ES-I3 (cell line): ENCODE results near the gene SNAPC3.

ENCODE experiments used
- H3K36me3 ChIP-seq: 2 replicates; pipeline ENCODE4 v1.6.1; 2013; ENCODE audit warnings: mild to moderate bottlenecking, low read length, control low read depth, moderate library complexity; ENCODE audit not compliant: insufficient read depth
- H3K4me1 ChIP-seq: 2 replicates; pipeline ENCODE4 v1.6.1; 2013; ENCODE audit warnings: mild to moderate bottlenecking, control low read depth, low read length; ENCODE audit not compliant: insufficient read depth
- H3K9ac ChIP-seq: 2 replicates; pipeline ENCODE4 v1.6.1; 2013; ENCODE audit warnings: low read depth, mild to moderate bottlenecking, low read length, moderate library complexity
- H3K9me3 ChIP-seq: 2 replicates; pipeline ENCODE4 v1.6.1; 2013; ENCODE audit warnings: mild to moderate bottlenecking, low read length, moderate library complexity; ENCODE audit not compliant: control insufficient read depth, insufficient read depth

SNAPC3 gene

DNA sequence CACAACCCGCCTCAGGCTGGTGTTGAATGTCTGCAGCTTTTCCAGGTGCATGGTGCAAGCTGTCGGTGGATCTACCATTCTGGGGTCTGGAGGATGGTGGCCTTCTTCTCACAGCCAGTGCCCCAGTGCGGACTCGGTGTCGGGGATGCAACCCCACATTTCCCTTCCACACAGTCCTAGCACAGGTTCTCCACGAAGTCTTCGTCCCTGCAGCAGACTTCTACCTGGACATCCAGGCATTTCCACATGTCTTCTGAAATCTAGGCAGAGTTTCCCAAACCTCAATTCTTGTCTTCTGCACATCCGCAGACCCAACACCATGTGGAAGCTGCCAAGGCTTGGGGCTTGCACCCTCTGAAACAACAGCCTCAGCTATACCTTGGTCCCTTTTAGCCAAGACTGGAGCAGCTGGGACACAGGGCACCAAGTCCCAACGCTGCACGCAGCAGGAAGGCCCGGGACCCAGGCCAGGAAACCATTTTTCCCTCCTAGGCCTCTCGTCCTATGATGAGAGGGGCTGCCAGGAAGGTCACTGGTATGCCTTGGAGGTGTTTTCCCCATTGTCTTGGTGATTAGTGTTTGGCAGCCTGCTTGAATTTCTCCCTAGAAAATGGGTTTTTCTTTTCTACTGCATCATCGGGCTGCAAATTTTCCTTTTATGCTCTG, 69.9 kb downstream of the SNAPC3 start:
- Histone ChIP-seq H3K36me3 (peaks cover 34% of the 10 kb centered on the region), H3K9ac (no peak overlapping the region), H3K9me3 (peaks cover 19% of the 10 kb centered on the region), H3K4me1 (no peaks in the 10 kb centered on the region)

DNA sequence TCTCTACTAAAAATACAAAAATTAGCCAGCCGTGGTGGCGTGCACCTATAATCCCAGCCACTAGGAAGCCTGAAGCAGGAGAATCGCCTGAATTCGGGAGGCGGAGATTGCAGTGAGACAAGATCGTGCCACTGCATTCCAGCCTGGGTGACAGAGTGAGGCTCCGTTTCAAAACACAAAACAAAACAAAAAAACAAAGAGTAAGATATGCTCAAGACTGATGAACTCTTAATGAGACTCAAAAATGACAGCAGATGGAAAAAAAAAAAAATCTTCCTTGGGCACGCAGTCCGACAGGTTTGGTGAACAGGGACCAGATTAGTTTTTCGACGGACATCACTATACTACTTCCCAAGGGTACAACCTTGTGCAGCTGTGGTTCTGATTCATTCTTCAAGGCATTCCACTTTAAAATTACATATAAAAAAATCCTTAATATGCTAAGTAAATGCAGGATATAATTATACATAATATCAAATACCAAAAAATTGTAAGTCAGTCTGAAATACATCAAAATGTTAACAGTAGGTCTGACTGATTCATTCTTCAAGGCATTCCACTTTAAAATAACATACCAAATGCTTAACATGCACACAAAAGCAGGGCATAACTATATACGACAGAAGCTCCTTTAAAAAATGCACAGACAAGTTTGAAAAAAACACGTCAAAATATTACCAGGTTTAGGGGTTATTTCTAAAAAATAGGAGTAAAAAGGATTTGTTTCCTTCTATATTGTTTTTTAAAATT, 75.7 kb downstream of the SNAPC3 start:
- Histone ChIP-seq H3K9me3 (peaks cover 5% of the 10 kb centered on the region), H3K36me3 (peaks cover 7% of the 10 kb centered on the region), H3K4me1 (no peaks in the 10 kb centered on the region), H3K9ac (no peak overlapping the region)

DNA sequence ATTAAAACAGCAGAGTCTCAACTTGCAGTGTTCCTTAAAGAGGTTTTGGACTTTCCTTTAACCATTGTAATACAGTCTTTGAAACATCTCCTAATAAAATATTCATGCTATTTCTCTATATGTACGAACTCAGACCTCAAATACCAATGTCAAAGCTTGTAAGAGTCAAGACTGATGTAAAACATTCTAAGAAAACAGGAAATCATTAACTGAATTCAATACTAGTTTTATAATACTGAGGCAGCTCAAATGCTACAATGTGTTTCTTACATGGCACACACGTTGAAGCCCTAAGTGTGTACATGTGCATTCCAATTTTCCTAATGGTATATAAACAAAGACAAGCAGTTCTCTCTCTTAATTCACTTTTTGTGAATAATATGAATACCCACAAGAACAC, 76.5 kb downstream of the SNAPC3 start:
- H3K36me3 ChIP-seq = peaks cover 7% of the 10 kb centered on the region

DNA sequence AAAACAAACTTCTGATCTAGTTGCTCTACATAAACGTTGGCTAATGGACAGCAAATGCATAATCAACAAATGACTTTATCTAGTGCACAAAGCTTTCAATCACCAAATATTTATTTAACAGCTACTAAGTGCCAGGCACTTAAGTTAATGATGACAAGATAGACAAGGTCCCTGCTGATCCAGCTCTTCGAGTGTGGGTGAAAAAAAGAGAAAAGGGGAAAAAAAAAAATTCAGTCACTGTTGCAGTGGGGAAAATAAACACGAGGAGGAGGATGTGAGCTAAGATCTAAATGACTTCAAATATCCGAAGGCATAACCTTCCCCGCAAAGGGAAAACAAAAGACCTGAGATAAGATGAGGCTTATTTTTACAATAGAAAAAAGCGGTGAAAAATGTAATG, 78.5 kb downstream of the SNAPC3 start:
- no peak overlapping the region for H3K9ac ChIP-seq
- H3K4me1 ChIP-seq = no peaks in the 10 kb centered on the region
- peaks cover 13% of the 10 kb centered on the region for H3K36me3 ChIP-seq
- H3K9me3 ChIP-seq = no peaks in the 10 kb centered on the region

More for the DNA sequence above, 76.5 kb downstream of the SNAPC3 start:
- Histone ChIP-seq H3K9ac (no peak overlapping the region), H3K4me1 (no peaks in the 10 kb centered on the region), H3K9me3 (no peaks in the 10 kb centered on the region; the same call in 1 of the 2 replicates)

DNA sequence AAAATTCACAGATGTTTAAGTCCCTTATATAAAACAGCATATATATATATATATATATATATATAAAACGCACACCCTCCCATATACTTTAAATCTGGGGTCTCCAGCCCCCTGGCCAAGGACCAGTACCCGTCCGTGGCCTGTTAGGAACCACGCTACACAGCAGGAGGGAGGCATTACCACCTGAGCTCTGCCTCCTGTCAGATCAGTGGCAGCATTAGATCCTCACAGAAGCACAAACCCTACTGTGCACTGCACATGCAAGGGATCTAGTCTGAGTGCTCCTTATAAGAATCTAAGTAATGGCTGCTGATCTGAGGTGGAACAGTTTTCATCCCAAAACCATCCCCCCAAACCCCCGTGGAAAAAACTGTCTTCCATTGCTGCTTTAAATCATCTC, 79.1 kb downstream of the SNAPC3 start:
- Histone ChIP-seq H3K36me3 (peaks cover 11% of the 10 kb centered on the region), H3K4me1 (no peaks in the 10 kb centered on the region), H3K9me3 (no peaks in the 10 kb centered on the region), H3K9ac (no peak overlapping the region)

DNA sequence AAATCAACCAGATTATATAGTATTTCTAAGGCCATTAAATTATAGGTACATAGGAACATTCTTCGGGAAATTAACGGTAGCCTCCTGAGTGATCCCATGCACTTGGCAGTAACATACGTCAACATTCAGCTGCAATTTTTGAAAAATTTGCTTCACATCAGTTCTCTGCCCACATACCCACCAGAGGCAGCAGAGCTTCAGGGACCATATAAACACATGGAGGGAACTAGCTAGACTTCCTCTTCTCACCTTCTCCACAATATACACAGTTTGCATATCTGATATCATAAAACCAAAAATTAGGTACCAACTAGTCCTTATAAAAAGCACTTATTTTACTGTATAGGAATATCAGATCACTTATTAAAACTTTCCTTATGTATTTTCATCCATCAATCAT, 83.2 kb downstream of the SNAPC3 start:
- Histone ChIP-seq H3K4me1 (peaks cover 5% of the 10 kb centered on the region; the same call in 1 of the 2 replicates), H3K9ac (no peak overlapping the region), H3K9me3 (no peaks in the 10 kb centered on the region), H3K36me3 (peaks cover 23% of the 10 kb centered on the region)

DNA sequence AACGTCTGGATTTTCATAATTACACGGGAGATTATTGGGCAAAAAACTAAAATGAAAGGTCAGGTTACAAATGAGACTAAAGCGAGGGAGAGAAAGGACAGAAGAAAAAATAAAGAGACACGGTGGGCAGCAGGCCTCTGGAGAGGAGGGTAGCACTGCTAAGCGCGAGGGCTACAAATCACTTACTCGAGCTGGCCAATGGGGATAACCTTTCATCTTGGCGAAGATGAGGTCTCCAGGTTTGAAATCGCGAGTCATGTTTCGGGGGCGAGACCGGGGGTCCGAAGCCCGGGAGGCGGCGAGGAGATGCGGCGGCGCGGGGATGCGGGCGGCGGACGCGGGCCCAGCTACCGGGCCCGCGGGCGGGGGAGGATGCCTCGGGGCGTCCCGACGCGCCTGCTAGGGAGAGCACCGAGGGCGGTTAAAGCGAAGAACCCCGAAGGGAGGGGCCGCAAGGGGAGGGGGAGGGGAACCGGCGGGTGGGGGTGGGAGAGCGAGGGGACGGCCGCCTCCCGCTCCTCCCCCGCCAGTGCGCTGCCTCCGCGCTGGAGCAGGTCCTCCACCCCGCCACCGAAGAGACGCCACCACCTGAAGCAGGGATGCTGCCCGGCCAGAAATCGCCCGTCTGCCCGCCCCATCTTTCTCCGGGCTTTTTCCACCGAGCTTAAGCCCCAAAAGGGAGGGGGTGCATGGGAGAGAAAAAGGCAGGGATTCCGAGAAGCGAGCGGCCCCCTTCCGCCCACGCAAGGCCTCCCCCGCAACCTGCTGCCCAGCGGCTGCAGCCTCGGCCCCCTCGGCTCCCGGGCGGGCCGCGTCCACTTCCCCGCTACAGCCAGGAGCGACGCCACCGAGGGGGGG, 87.5 kb downstream of the SNAPC3 start:
- peaks cover 17% of the 10 kb centered on the region for H3K4me1 ChIP-seq
- no peaks in the 10 kb centered on the region for H3K9me3 ChIP-seq
- H3K9ac ChIP-seq = peak overlapping the region; percentile 83
- H3K36me3 ChIP-seq = peaks cover 16% of the 10 kb centered on the region

DNA sequence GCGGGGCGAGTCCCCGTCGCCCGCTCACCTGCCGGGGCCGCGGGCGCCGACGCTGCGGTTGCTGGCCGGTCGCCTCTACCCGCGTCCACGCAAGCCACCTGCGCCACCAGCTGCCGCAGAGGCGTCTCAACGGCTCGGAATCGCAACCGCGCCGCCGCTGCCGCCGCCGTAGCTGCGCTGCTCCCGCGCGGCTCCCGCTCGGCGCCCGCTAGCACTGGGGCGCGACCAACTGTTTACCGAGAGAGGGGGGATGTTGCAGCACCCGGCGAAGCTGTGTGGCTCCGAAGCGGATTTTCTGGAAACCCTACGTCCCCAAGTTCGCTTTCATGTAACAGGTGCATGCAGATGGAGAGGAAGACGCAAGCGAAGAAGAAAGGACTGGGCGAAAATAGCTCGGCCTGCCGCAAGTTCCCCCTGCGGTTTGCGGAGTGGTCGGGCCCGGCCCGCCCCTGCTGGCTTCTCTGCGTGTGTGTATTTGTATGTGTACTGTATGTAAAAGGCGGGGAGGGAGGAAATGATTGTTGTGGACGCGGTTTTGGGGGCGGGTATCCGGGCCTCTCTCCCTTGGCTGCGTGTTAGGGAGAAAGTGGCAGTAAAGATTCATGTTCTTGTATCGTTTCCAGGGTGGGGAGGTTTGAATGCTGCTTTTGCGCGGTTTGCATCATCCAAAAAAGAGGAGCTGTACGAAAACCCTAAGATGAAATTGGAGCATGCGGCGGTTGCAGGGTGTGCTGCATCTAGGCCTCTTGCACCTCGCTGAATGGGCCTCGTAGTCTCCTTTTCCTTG, 88.3 kb downstream of the SNAPC3 start, which contains the start of gene PSIP1:
Gene PSIP1 (minus strand): TSS at position 182 of the 787 bp plus-strand sequence. CDS start 782 bp downstream, outside the sequence.
- H3K4me1 ChIP-seq = peaks cover 17% of the 10 kb centered on the region
- peaks cover 13% of the 10 kb centered on the region for H3K36me3 ChIP-seq
- peak within 1 kb of the TSS; percentile 83 for H3K9ac ChIP-seq
- no peaks in the 10 kb centered on the region for H3K9me3 ChIP-seq
